ENCODE measurements around the gene KLF3. TPM values are rescaled to one million over a fixed set of nuclear protein-coding genes. Genes with fewer than 3 reads are reported as not detected.

The KLF3 gene
- total and polyA plus RNA-seq, 2 of the 8 experiments (the other 6 are each of a cell fraction or from before 2014, with no cell fraction given): 8.0 to 14.9 TPM

DNA sequence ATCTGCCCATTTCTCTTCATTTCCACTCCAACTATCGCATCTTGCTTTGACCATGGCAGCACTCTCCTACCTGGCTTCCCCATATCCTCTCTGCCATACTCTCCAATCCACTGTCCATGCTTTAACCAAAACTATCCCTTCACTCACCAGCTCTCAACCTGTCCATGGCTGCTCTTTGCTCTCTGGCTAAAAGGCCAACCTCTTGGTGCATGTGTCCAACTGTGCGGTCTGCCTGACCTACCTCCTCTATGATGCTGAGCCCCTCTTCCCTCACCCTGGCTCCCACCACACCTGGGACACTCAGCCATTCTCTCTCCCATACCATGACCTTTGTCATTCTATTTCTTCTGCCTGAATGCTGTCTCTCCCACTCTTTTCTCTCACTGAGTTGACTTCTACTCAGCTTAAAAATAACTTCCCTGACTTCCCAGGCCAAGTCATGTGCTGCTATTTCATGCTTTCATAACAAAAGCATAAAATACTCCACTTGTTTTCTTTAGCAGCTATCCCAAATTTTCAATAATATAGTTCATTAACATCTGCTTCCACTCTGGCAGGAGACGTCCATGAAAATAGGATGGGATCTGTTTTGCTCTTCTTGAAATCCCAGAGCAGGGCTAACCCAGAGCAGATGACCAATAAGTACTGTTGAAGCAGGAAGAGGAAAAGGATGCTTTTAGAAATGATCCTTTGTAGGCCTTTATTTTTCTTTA lies 29.8 kb upstream of the KLF3 start (continued):
- TF ChIP-seq, protein P1, sequence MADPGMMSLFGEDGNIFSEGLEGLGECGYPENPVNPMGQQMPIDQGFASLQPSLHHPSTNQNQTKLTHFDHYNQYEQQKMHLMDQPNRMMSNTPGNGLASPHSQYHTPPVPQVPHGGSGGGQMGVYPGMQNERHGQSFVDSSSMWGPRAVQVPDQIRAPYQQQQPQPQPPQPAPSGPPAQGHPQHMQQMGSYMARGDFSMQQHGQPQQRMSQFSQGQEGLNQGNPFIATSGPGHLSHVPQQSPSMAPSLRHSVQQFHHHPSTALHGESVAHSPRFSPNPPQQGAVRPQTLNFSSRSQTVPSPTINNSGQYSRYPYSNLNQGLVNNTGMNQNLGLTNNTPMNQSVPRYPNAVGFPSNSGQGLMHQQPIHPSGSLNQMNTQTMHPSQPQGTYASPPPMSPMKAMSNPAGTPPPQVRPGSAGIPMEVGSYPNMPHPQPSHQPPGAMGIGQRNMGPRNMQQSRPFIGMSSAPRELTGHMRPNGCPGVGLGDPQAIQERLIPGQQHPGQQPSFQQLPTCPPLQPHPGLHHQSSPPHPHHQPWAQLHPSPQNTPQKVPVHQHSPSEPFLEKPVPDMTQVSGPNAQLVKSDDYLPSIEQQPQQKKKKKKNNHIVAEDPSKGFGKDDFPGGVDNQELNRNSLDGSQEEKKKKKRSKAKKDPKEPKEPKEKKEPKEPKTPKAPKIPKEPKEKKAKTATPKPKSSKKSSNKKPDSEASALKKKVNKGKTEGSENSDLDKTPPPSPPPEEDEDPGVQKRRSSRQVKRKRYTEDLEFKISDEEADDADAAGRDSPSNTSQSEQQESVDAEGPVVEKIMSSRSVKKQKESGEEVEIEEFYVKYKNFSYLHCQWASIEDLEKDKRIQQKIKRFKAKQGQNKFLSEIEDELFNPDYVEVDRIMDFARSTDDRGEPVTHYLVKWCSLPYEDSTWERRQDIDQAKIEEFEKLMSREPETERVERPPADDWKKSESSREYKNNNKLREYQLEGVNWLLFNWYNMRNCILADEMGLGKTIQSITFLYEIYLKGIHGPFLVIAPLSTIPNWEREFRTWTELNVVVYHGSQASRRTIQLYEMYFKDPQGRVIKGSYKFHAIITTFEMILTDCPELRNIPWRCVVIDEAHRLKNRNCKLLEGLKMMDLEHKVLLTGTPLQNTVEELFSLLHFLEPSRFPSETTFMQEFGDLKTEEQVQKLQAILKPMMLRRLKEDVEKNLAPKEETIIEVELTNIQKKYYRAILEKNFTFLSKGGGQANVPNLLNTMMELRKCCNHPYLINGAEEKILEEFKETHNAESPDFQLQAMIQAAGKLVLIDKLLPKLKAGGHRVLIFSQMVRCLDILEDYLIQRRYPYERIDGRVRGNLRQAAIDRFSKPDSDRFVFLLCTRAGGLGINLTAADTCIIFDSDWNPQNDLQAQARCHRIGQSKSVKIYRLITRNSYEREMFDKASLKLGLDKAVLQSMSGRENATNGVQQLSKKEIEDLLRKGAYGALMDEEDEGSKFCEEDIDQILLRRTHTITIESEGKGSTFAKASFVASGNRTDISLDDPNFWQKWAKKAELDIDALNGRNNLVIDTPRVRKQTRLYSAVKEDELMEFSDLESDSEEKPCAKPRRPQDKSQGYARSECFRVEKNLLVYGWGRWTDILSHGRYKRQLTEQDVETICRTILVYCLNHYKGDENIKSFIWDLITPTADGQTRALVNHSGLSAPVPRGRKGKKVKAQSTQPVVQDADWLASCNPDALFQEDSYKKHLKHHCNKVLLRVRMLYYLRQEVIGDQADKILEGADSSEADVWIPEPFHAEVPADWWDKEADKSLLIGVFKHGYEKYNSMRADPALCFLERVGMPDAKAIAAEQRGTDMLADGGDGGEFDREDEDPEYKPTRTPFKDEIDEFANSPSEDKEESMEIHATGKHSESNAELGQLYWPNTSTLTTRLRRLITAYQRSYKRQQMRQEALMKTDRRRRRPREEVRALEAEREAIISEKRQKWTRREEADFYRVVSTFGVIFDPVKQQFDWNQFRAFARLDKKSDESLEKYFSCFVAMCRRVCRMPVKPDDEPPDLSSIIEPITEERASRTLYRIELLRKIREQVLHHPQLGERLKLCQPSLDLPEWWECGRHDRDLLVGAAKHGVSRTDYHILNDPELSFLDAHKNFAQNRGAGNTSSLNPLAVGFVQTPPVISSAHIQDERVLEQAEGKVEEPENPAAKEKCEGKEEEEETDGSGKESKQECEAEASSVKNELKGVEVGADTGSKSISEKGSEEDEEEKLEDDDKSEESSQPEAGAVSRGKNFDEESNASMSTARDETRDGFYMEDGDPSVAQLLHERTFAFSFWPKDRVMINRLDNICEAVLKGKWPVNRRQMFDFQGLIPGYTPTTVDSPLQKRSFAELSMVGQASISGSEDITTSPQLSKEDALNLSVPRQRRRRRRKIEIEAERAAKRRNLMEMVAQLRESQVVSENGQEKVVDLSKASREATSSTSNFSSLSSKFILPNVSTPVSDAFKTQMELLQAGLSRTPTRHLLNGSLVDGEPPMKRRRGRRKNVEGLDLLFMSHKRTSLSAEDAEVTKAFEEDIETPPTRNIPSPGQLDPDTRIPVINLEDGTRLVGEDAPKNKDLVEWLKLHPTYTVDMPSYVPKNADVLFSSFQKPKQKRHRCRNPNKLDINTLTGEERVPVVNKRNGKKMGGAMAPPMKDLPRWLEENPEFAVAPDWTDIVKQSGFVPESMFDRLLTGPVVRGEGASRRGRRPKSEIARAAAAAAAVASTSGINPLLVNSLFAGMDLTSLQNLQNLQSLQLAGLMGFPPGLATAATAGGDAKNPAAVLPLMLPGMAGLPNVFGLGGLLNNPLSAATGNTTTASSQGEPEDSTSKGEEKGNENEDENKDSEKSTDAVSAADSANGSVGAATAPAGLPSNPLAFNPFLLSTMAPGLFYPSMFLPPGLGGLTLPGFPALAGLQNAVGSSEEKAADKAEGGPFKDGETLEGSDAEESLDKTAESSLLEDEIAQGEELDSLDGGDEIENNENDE (IDR thresholded peaks at IDR 0.05; ENCODE audit: insufficient replicate concordance, low read length): no peak
- TF ChIP-seq HDAC2 (IDR thresholded peaks at IDR 0.05; ENCODE audit: borderline replicate concordance in 1 of 2, low read depth in 2 of 2, low read length in 2 of 2) (no peak), EGR1 (IDR thresholded peaks at IDR 0.05; ENCODE audit: borderline replicate concordance, low read depth, low read length) (no peak), KDM1A (IDR thresholded peaks at IDR 0.05; ENCODE audit: borderline replicate concordance, low read length) (no peak)
- TF ChIP-seq, protein P2, sequence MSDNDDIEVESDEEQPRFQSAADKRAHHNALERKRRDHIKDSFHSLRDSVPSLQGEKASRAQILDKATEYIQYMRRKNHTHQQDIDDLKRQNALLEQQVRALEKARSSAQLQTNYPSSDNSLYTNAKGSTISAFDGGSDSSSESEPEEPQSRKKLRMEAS (IDR thresholded peaks at IDR 0.05): no peak
